ENCODE measurements around the gene TBC1D9.

DNA sequence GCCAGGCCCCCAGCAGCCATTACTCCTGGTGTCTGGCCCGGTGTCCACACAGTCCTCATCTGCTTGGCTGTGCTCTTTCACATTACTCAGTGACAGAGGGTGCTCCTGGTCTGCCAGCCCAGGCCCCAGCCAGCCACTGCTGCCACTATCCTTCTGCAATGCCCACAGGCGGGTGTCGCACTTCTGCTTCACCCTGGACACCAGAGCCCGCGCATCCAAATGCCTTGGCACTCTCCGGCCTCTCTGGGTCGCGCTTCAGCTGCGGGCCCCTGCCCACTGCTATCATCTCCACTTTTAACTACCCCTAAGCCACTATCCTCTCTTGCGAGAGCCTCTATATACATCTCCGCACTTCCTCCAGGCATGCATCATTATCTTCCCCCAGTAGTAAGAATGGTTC, 111.0 kb downstream of the TBC1D9 start:
- TF ChIP-seq, protein P1, sequence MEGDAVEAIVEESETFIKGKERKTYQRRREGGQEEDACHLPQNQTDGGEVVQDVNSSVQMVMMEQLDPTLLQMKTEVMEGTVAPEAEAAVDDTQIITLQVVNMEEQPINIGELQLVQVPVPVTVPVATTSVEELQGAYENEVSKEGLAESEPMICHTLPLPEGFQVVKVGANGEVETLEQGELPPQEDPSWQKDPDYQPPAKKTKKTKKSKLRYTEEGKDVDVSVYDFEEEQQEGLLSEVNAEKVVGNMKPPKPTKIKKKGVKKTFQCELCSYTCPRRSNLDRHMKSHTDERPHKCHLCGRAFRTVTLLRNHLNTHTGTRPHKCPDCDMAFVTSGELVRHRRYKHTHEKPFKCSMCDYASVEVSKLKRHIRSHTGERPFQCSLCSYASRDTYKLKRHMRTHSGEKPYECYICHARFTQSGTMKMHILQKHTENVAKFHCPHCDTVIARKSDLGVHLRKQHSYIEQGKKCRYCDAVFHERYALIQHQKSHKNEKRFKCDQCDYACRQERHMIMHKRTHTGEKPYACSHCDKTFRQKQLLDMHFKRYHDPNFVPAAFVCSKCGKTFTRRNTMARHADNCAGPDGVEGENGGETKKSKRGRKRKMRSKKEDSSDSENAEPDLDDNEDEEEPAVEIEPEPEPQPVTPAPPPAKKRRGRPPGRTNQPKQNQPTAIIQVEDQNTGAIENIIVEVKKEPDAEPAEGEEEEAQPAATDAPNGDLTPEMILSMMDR (IDR thresholded peaks at IDR 0.05) = no peak
- no peak for TF ChIP-seq ZFX (IDR thresholded peaks at IDR 0.05; ENCODE audit: borderline replicate concordance)

All from 22Rv1 (cell line).